Measurements from ENCODE around the gene GREB1L.

GREB1L gene

GRCh38 chr18:21496277-21496835 lies 254.3 kb downstream of the GREB1L start:
- DNase-seq: no peak

GRCh38 chr18:21499997-21500396 lies 258.0 kb downstream of the GREB1L start:
- no peak for DNase-seq

- DNase-seq: no peak
Observed at GRCh38 chr18:21502661-21503060, 260.6 kb downstream of the GREB1L start.

- no peak for DNase-seq
Observed at GRCh38 chr18:21507913-21508701, 266.1 kb downstream of the GREB1L start.

- no peak for DNase-seq
Observed at GRCh38 chr18:21509062-21509461, 267.0 kb downstream of the GREB1L start.

- no peak for DNase-seq
Observed at GRCh38 chr18:21513292-21513691, 271.3 kb downstream of the GREB1L start.

- DNase-seq: no peak
Observed at GRCh38 chr18:21513741-21514140, 271.7 kb downstream of the GREB1L start.

- no peak for DNase-seq
Observed at GRCh38 chr18:21522530-21522929, 280.5 kb downstream of the GREB1L start.

GRCh38 chr18:21525916-21526315 lies 283.9 kb downstream of the GREB1L start:
- DNase-seq: no peak

- no peak for DNase-seq
Observed at GRCh38 chr18:21526463-21526862, 284.4 kb downstream of the GREB1L start.

- no peak for DNase-seq
Observed at GRCh38 chr18:21534327-21534726, 292.3 kb downstream of the GREB1L start.

GRCh38 chr18:21538230-21538629 lies 296.2 kb downstream of the GREB1L start:
- DNase-seq: no peak

GRCh38 chr18:21546423-21546822 lies 304.4 kb downstream of the GREB1L start:
- no peak for DNase-seq

- no peak for DNase-seq
Observed at GRCh38 chr18:21548647-21549046, 306.6 kb downstream of the GREB1L start.

GRCh38 chr18:21550510-21550970 lies 308.5 kb downstream of the GREB1L start:
- no peak for DNase-seq

- no peak for DNase-seq
Observed at GRCh38 chr18:21557607-21558253, 315.7 kb downstream of the GREB1L start.

GRCh38 chr18:21559195-21559594 lies 317.2 kb downstream of the GREB1L start:
- DNase-seq: no peak

- no peak for DNase-seq
Observed at GRCh38 chr18:21571772-21572171, 329.7 kb downstream of the GREB1L start.

All from stimulated activated CD4-positive, alpha-beta T cell treated with anti-CD3 and anti-CD28 coated beads, Interleukin-1b, Interleukin-23, amount 100 ng/mL, for 48 hours (primary cell).